Spleen (tissue), 11 donors: ENCODE measurements around the gene TMC6. TPM values are rescaled to one million over a fixed set of nuclear protein-coding genes. Genes with fewer than 3 reads are reported as not detected.
A peak's percentile ranks its signal among the peaks of the same experiment; 100 is the strongest.

ENCODE experiments used
- DNase-seq: peaks from one replicate; pipeline ENCODE4 v3.0.0-alpha.2; 2020
- H3K27ac ChIP-seq, 8 donors: fragments of 200-600 bp; sonication (generic) in 7 of 8; 1 replicate in 4 of 8; 2 replicates in 4 of 8; pipeline versions ENCODE4 v1.5.0 to v1.8.0; 2016 to 2021; ENCODE audit warnings: inconsistent platforms in 4 of 8, mild to moderate bottlenecking in 4 of 8, moderate library complexity in 1 of 8
- H3K27me3 ChIP-seq, 7 donors: fragments of 200-600 bp; sonication (generic) in 6 of 7; replicated peaks in 1 of 7; 1 replicate in 4 of 7; 2 replicates in 3 of 7; pipeline versions ENCODE4 v1.5.0 to v1.8.0; 2016 to 2021; ENCODE audit warnings: inconsistent platforms in 3 of 7, mild to moderate bottlenecking in 1 of 7
- H3K36me3 ChIP-seq, 6 donors: fragments of 200-600 bp; sonication (generic) in 5 of 6; 1 replicate in 4 of 6; 2 replicates in 2 of 6; pipeline versions ENCODE4 v1.5.0 to v1.8.0; 2016 to 2021; ENCODE audit warnings: inconsistent platforms in 2 of 6
- H3K4me1 ChIP-seq, 6 donors: fragments of 200-600 bp; sonication (generic) in 5 of 6; 1 replicate in 3 of 6; 2 replicates in 3 of 6; pipeline versions ENCODE4 v1.5.0 to v1.8.0; 2016 to 2021; ENCODE audit warnings: inconsistent platforms in 3 of 6
- H3K4me3 ChIP-seq, 8 donors: fragments of 200-600 bp; sonication (generic) in 7 of 8; 1 replicate in 4 of 8; 2 replicates in 4 of 8; pipeline versions ENCODE4 v1.5.0 to v1.8.0; 2016 to 2021; ENCODE audit warnings: inconsistent platforms in 4 of 8, mild to moderate bottlenecking in 4 of 8, moderate library complexity in 2 of 8
- H3K9me3 ChIP-seq, 8 donors: fragments of 200-600 bp; sonication (generic) in 7 of 8; 1 replicate in 4 of 8; 2 replicates in 4 of 8; pipeline versions ENCODE4 v1.5.0 to v1.8.0; 2016 to 2021; ENCODE audit warnings: inconsistent platforms in 4 of 8
- POLR2A ChIP-seq, 3 donors: fragments of 450-650 bp; IDR thresholded peaks; one replicate each; pipeline ENCODE4 v1.5.1; 2017; ENCODE audit warnings: antibody characterized with exemption in 3 of 3, mild to moderate bottlenecking in 1 of 3
- POLR2AphosphoS5 ChIP-seq, 3 donors: sonication (generic); formaldehyde crosslinking; IDR thresholded peaks; one replicate each; pipeline ENCODE4 v1.5.1; 2017; ENCODE audit warnings: antibody characterized with exemption in 3 of 3
- WGBS, 5 donors: extraction: QIAGEN DNeasy Blood & Tissue Kit in 3 of 5; methylation state at CpG; one replicate each; pipeline versions ENCODE4 v1.1.5 to v1.1.7; 2013 to 2018; 5-methylcytosine and 5-hydroxymethylcytosine counted together
- intact Hi-C: fragments of 100-400 bp; cut with DNase I; formaldehyde crosslinking; loops from one replicate; pipeline ENCODE4 v1.15.0; 2023; ENCODE audit warnings: low total_unique reads
- polyA plus RNA-seq, 3 donors: library from polyadenylated mRNA; stranded (reverse); fragments of 200-250 nt; gene quantifications; one replicate each; pipeline ENCODE4 v1.2.1, GENCODE V29; 2013
- total RNA-seq, 7 donors: library from RNA; depleted of rRNA in 3 of 7; stranded (reverse); fragments of >200 nt in 3 of 7; fragmentation: NEBNext Ultra II Directional in 4 of 7; extraction: Animal tissue kit (Norgen Biotek cat#: 25700) in 4 of 7; gene quantifications; one replicate each; pipeline versions ENCODE4 v1.1.0 to v1.2.1, GENCODE V29; 2016 to 2021
- TF ChIP-seq, protein P1 (sequence below), 11 experiments: fragments of 200-600 bp in 7 of 11; fragments of 450-650 bp in 4 of 11; sonication (generic) in 4 of 11; IDR thresholded peaks in 8 of 11; conservative IDR thresholded peaks in 3 of 11; 1 replicate in 7 of 11; 2 replicates in 4 of 11; pipeline versions ENCODE4 v1.4.0 to v1.8.0; 2016 to 2021; ENCODE audit warnings: antibody characterized with exemption in 11 of 11, inconsistent platforms in 4 of 11, mild to moderate bottlenecking in 1 of 11
- donor health status: healthy with polysubstance abuse.
- donor health status: DM: no; HTN: no; CAD: no; lungs with moderate emphysema.
- donor health status: DM: no; HTN: no; CAD: no.
- donor health status: Bipolar disorder and iron deficiency.
- donor health status: healthy.
- donor health status: DM: no; HTN: no; CAD: no.
- donor health status: DM: yes; HTN: yes; CAD: no.

The TMC6 gene
- total and polyA plus RNA-seq, 10 donors: 132 to 425 (median 260) TPM

DNA sequence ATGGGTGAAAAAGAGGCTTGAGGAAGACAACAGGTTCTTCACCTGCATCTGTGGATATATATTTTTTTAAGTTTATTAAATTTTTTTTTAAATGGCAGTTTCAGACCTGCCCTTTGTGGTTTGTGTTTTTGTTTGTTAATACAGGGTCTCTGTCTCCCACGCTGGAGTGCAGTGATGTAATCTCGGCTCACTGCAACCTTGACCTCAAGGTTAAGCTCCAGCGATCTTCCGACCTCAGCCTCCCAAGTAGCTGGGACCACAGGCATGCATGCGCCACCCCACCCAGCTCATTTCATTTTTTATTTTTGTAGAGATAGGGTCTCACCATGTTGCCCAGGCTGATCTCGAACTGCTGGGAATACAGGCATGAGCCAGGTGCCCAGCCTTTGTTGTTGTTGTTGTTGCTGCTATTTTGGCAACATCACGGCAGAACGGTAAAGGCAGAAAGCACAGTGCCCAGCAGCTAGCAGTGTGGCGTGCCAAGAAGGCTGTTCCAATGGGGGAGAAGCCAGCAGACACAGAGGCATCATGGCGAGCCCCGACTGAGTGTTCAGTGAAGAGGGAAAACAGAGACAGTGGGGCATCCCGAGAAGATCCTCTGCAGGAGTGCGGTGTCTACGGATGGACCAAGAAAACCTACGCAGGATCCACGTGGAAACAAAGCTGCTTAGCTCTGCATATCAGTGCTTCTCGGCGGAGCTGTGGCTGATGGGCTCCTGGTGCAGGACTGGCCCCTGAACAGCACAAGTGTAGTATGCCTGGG, 19.6 kb downstream of the TMC6 start:
- H3K27ac ChIP-seq: no peak overlapping the region
- TF ChIP-seq, protein P1, sequence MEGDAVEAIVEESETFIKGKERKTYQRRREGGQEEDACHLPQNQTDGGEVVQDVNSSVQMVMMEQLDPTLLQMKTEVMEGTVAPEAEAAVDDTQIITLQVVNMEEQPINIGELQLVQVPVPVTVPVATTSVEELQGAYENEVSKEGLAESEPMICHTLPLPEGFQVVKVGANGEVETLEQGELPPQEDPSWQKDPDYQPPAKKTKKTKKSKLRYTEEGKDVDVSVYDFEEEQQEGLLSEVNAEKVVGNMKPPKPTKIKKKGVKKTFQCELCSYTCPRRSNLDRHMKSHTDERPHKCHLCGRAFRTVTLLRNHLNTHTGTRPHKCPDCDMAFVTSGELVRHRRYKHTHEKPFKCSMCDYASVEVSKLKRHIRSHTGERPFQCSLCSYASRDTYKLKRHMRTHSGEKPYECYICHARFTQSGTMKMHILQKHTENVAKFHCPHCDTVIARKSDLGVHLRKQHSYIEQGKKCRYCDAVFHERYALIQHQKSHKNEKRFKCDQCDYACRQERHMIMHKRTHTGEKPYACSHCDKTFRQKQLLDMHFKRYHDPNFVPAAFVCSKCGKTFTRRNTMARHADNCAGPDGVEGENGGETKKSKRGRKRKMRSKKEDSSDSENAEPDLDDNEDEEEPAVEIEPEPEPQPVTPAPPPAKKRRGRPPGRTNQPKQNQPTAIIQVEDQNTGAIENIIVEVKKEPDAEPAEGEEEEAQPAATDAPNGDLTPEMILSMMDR (IDR thresholded peaks at IDR 0.05 in 8 of 11, conservative IDR thresholded peaks at IDR 0.05 in 3 of 11): no peak
- no peak for TF ChIP-seq POLR2A (IDR thresholded peaks at IDR 0.05)
- peak in 1 of 3 donors; percentile 33 for TF ChIP-seq POLR2AphosphoS5 (IDR thresholded peaks at IDR 0.05)

DNA sequence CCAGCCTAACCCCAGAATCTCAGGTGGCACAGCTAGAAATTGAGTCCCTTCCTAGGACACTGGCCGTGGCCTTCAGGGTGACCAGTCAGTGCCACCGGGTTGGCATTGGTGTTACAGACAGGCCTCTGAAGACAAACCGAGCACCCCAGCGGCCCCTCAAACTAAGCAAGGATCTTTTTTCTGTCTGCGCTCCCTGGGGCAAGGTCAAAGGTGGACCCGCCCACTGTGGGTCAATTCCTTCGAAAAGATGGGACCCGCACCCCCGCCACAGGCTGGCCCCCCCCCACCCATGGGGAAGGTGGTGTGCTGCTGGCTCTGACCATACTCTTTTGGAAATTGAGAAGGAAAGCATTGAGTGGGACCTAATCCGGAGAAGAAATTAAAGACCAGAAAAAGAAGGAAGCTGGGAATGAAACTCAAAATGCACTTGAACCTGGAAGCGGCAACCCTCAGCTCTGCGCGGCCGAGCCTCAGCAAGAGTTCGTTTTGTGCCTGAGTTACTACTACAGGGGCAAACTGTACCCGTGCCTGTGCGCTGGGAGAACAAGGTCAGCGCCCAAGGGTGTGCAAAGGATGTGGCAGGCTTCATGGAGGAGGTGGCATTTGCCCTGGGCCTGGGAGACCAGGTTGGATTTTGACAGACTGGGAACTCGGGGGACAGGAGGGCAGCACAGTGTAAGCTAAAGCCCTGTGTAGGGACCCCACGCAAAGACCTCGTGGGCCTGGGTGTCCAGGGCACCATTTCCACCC, 20.4 kb downstream of the TMC6 start:
- Histone ChIP-seq H3K4me3 (no peak overlapping the region), H3K36me3 (peaks cover 0 to 94% (median 77%) of the 10 kb centered on the region in 6 donors), H3K9me3 (no peaks in the 10 kb centered on the region), H3K27ac (peak overlapping the region in 1 of 8 donors; percentile 8), H3K27me3 (no peaks in the 10 kb centered on the region), H3K4me1 (peaks cover 9 to 41% (median 10%) of the 10 kb centered on the region in 6 donors)
- TF ChIP-seq, protein P1 (IDR thresholded peaks at IDR 0.05 in 8 of 11, conservative IDR thresholded peaks at IDR 0.05 in 3 of 11): no peak
- TF ChIP-seq POLR2A (IDR thresholded peaks at IDR 0.05) (no peak), POLR2AphosphoS5 (IDR thresholded peaks at IDR 0.05) (peak in 1 of 3 donors; percentile 39)
- intact Hi-C loops: no loop called here
- DNase-seq: no peak
- WGBS, 5 donors: 86 to 96% (median 91%) methylated on average over 21 of the region's 21 CpGs

More for the DNA sequence above, 19.6 kb downstream of the TMC6 start:
- intact Hi-C loops: no loop called here
- Histone ChIP-seq H3K9me3 (no peaks in the 10 kb centered on the region), H3K27me3 (no peaks in the 10 kb centered on the region), H3K4me1 (peaks cover 11 to 48% (median 18%) of the 10 kb centered on the region in 6 donors), H3K4me3 (no peak overlapping the region), H3K36me3 (peaks cover 0 to 94% (median 75%) of the 10 kb centered on the region in 6 donors)
- 76 to 84% (median 81%) methylated on average over 18 of the region's 18 CpGs for WGBS, 5 donors
- no peak for DNase-seq

DNA sequence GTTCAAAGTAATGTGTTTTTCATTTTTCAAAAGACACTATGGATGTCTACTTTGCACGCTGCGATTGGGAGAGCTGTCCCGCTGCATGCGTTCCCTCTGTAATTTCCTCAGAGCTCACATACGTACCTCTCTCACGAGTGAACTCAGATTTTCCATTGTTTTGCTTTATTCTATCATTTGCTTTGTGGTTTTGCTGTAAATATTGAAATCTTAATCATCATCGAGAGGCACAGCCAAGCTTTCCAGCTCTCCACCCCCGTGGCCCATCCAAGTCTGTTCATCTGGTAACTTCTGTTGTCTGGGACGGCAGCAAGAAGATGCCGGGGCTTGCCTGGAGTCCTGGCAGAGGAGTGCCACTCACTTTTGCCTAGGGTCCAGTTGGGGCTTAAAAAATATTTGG, 21.1 kb downstream of the TMC6 start:
- TF ChIP-seq POLR2AphosphoS5 (IDR thresholded peaks at IDR 0.05): peak in 1 of 3 donors; percentile 2
- no peak for TF ChIP-seq POLR2A (IDR thresholded peaks at IDR 0.05)
- Histone ChIP-seq H3K27me3 (no peaks in the 10 kb centered on the region), H3K9me3 (no peaks in the 10 kb centered on the region), H3K4me1 (peaks cover 3 to 34% (median 3%) of the 10 kb centered on the region in 6 donors), H3K4me3 (no peak overlapping the region), H3K36me3 (peaks cover 0 to 94% (median 79%) of the 10 kb centered on the region in 6 donors), H3K27ac (peak overlapping the region in 1 of 8 donors; percentile 8)
- intact Hi-C loops: no loop called here
- 79 to 88% (median 85%) methylated on average over 10 of the region's 10 CpGs for WGBS, 5 donors
- no peak for DNase-seq

DNA sequence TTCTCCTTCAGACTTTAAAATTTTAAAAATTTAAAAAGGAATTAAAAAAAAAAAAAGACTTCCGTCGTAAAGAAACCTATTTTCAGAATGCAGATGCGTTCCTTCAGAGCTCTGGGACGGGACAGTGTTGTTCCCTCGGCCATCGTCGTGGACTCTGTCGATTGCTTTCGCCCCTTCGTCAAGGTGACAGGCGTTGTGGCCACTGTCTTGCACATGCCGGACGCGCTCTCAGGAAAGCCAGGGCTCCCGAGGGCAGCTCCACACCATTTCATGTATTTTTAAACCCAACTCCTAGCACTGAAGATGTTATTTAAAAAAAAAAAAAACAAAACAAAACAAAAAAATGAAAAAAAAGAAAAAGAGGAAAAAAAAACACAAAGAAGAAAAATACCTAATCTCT, 22.3 kb downstream of the TMC6 start:
- Histone ChIP-seq H3K36me3 (peaks cover 0 to 94% (median 72%) of the 10 kb centered on the region in 6 donors), H3K4me1 (peaks cover 0 to 23% (median 0%) of the 10 kb centered on the region in 6 donors), H3K9me3 (no peaks in the 10 kb centered on the region), H3K27me3 (no peaks in the 10 kb centered on the region), H3K4me3 (no peak overlapping the region), H3K27ac (no peak overlapping the region)
- TF ChIP-seq POLR2A (IDR thresholded peaks at IDR 0.05) (no peak), POLR2AphosphoS5 (IDR thresholded peaks at IDR 0.05) (no peak)
- TF ChIP-seq, protein P1 (IDR thresholded peaks at IDR 0.05 in 8 of 11, conservative IDR thresholded peaks at IDR 0.05 in 3 of 11): no peak
- DNase-seq: no peak
- 84 to 92% (median 90%) methylated on average over 15 of the region's 15 CpGs for WGBS, 5 donors
- intact Hi-C loops: no loop called here
